ENCODE data around the gene CORO7. TPM values are rescaled to one million over a fixed set of nuclear protein-coding genes. Genes with fewer than 3 reads are reported as not detected.

CORO7 gene
- total and polyA plus RNA-seq, 9 of the 15 experiments (the other 6 are each of a cell fraction or from before 2014, with no cell fraction given): 0.45 to 77.2 (median 18.7) TPM

DNA sequence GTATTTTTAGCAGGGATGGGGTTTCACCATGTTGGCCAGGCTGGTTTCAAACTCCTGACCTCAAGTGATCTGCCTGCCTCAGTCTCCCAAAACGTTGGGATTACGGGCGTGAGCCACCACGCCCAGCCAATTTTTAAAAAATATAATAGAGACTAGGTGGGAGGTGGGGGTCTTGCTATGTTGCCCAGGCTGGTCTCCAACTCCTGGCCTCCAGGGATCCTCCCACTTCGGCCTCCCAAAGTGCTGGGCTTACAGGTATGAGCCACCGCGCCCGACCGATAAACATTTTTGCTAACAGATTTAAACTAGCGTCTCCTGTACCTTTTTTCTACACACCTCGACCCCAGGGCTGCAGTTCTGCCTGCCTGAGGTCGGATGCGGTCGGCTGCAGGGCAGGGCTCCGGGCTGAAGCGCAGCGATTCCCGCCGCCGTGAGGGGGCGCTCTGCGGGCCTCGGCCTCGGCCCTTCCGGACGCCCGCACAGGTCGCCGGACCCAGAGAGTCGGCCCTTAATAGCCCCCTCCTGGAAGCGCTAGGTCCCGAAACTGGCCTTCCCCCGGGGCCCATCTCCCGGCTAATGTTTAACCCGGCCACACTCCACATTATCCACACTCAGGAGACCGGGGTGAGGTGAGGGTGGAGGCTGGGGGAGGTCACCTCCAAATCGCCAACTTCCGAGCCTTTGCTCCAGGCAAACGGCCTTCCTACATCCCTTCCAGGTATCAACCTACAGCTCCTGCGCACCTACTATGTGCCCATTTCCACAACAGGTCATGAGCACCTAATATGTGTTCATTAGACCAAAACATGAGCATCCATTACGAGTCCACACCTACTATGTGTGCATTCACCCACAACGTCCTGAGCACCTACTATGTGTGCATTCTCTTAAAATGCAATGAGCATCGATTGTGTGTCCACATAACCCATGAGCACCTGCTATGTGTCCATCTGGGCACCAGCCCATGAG lies 102.5 kb downstream of the CORO7 start (continued):
- 0 out of 2 replicates have a peak, but pooled peaks have one; percentile 12 for TF ChIP-seq GATAD2B (IDR thresholded peaks at IDR 0.05; ENCODE audit: borderline replicate concordance)
- 0 out of 2 replicates have a peak, but pooled peaks have one; percentile 41 for TF ChIP-seq E2F4 (CRISPR knock-in tag; IDR thresholded peaks at IDR 0.05; ENCODE audit: low read depth)
- TF ChIP-seq E2F3 (CRISPR knock-in tag; IDR thresholded peaks at IDR 0.05): no peak
- TF ChIP-seq PRDM10 (IDR thresholded peaks at IDR 0.05; ENCODE audit: partially characterized antibody): peak; percentile 30
- no peak for TF ChIP-seq MYBL2 (IDR thresholded peaks at IDR 0.05; ENCODE audit: low read depth)
- no peak for TF ChIP-seq MYBL2 (CRISPR knock-in tag; IDR thresholded peaks at IDR 0.05; ENCODE audit: borderline replicate concordance)
- peak; percentile 51; the same call in 1 of the 2 replicates for TF ChIP-seq RBFOX2 (IDR thresholded peaks at IDR 0.05; ENCODE audit: low read depth, low read length)
- TF ChIP-seq POLR2B (IDR thresholded peaks at IDR 0.05; ENCODE audit: low read depth, partially characterized antibody): no peak
- no peak for TF ChIP-seq ZSCAN32 (CRISPR knock-in tag; IDR thresholded peaks at IDR 0.05)
- TF ChIP-seq TAF7 (tag; IDR thresholded peaks at IDR 0.05): no peak

Data from K562 (cell line).